Sigmoid colon (tissue), 7 donors: ENCODE data around the gene FAM83E. TPM values are rescaled to one million over a fixed set of nuclear protein-coding genes. Genes with fewer than 3 reads are reported as not detected.

Experiments used
- DNase-seq: peaks from one replicate; pipeline ENCODE4 v3.0.0-alpha.2; 2019
- H3K27ac ChIP-seq, 4 donors: fragments of 200-600 bp; sonication (generic); one replicate each; pipeline ENCODE4 v1.5.1; 2016 to 2019; ENCODE audit warnings: mild to moderate bottlenecking in 1 of 4
- H3K27me3 ChIP-seq, 3 donors: fragments of 200-600 bp; sonication (generic); one replicate each; pipeline ENCODE4 v1.5.1; 2019; ENCODE audit warnings: mild to moderate bottlenecking in 1 of 3
- H3K36me3 ChIP-seq, 4 donors: fragments of 200-600 bp; sonication (generic); one replicate each; pipeline ENCODE4 v1.5.1; 2016 to 2019
- H3K4me1 ChIP-seq, 4 donors: fragments of 200-600 bp; sonication (generic); one replicate each; pipeline ENCODE4 v1.5.1; 2017 to 2019
- H3K4me3 ChIP-seq, 4 donors: fragments of 200-600 bp; sonication (generic); one replicate each; pipeline ENCODE4 v1.5.1; 2017 to 2019; ENCODE audit warnings: mild to moderate bottlenecking in 2 of 4, moderate library complexity in 1 of 4
- H3K9me3 ChIP-seq, 4 donors: fragments of 200-600 bp in 3 of 4; sonication (generic) in 3 of 4; one replicate each; pipeline versions ENCODE4 v1.5.1 to v1.6.1; 2013 to 2019
- CTCF ChIP-seq, 4 experiments: fragments of 450-650 bp in 3 of 4; fragments of 200-600 bp in 1 of 4; IDR thresholded peaks; one replicate each; pipeline ENCODE4 v1.5.1; 2016 to 2019; ENCODE audit warnings: antibody characterized with exemption in 4 of 4, mild to moderate bottlenecking in 3 of 4, moderate library complexity in 2 of 4
- EP300 ChIP-seq, 4 donors: sonication (generic); formaldehyde crosslinking; IDR thresholded peaks; one replicate each; pipeline ENCODE4 v1.6.1; 2017; ENCODE audit warnings: antibody characterized with exemption in 4 of 4
- POLR2A ChIP-seq, 2 donors: fragments of 450-650 bp; IDR thresholded peaks; one replicate each; pipeline ENCODE4 v1.6.1; 2016; ENCODE audit warnings: antibody characterized with exemption in 2 of 2, mild to moderate bottlenecking in 2 of 2, moderate library complexity in 2 of 2
- POLR2AphosphoS5 ChIP-seq, 4 donors: sonication (generic); formaldehyde crosslinking; IDR thresholded peaks; one replicate each; pipeline ENCODE4 v1.6.1; 2017; ENCODE audit warnings: antibody characterized with exemption in 4 of 4
- WGBS, 2 donors: extraction: QIAGEN DNeasy Blood & Tissue Kit; methylation state at CpG; one replicate each; pipeline ENCODE4 v1.1.7; 2013; 5-methylcytosine and 5-hydroxymethylcytosine counted together
- intact Hi-C: fragments of 100-400 bp; cut with DNase I; formaldehyde crosslinking; loops from one replicate; pipeline ENCODE4 v1.15.1; 2023
- polyA plus RNA-seq, 3 donors: library from polyadenylated mRNA; stranded (reverse); fragments of 200-250 nt; gene quantifications; one replicate each; pipeline ENCODE4 v1.2.3, GENCODE V29; 2013
- total RNA-seq, 4 donors: library from RNA; depleted of rRNA; stranded (reverse); fragments of >200 nt; gene quantifications; one replicate each; pipeline ENCODE4 v1.1.0, GENCODE V29; 2016
- donor health status: healthy with polysubstance abuse.
- donor health status: Bipolar disorder and iron deficiency.
- donor health status: healthy.

Gene FAM83E
- total and polyA plus RNA-seq, 7 donors = 109 to 168 (median 125) TPM; not detected in 4

DNA sequence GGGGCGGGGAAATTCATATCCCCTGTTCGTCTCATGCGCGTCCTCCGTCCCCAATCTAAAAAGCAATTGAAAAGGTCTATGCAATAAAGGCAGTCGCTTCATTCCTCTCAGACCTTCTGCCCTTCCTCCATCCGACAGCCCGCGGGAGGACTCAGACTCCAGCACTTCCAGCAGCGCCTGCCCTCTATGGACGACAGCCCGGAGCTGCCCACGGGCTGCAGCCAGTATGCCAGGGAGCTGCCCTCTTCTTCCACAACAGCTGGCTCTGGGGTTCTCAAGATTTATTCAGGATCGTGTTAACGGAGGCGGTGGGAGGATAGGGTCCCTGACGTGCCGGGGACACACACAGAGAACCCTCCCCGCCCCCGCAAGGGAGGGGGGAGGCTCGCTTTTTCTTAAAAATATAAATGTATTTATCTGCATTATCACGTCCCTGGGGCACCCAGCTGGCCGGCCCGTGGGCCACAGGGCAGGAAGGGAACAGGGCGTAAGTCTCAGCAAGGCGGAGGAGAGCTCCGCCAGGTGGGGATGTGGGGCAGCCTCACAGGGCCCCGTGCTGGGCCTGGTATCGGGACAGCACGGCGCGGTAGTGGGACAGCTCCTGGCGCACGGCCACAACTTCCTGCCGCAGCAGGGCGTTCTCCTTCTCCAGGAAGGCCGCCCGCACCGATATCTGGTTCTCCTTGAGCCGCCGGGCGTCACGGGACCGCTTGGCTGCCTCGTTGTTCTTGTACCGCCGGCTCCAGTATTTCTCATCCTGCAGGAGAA lies 15.6 kb upstream of the FAM83E start:
- Histone ChIP-seq H3K4me1 (peaks cover 0 to 66% (median 55%) of the 10 kb centered on the region in 4 donors), H3K27ac (peak overlapping the region; percentile 84 to 99 (median 92)), H3K27me3 (no peaks in the 10 kb centered on the region), H3K36me3 (peaks cover 0 to 39% (median 4%) of the 10 kb centered on the region in 4 donors), H3K9me3 (no peaks in the 10 kb centered on the region), H3K4me3 (peak overlapping the region in 2 of 4 donors; percentile 18 to 25)
- intact Hi-C loops = loop anchor here (5.0 to 10.0 kb wide), 3 partner anchors 334 to 1187 kb away; partner anchors contain the start of genes FLT3LG, FTL and MED25
- WGBS, 2 donors = 19 to 47% methylated on average over 47 of the region's 47 CpGs
- TF ChIP-seq POLR2AphosphoS5 (IDR thresholded peaks at IDR 0.05) (peak in 1 of 4 donors; percentile 57), CTCF (IDR thresholded peaks at IDR 0.05) (peak in 1 of 4 experiments; percentile 10), EP300 (IDR thresholded peaks at IDR 0.05) (peak in 1 of 4 donors; percentile 16), POLR2A (IDR thresholded peaks at IDR 0.05) (peak in 1 of 2 donors; percentile 2)
- DNase-seq = peak; percentile 91

- Histone ChIP-seq H3K27ac (peak overlapping the region; percentile 84 to 99 (median 92)), H3K4me3 (peak overlapping the region in 1 of 4 donors; percentile 25), H3K27me3 (no peaks in the 10 kb centered on the region), H3K36me3 (peaks cover 0 to 39% (median 4%) of the 10 kb centered on the region in 4 donors), H3K9me3 (no peaks in the 10 kb centered on the region), H3K4me1 (peaks cover 0 to 68% (median 55%) of the 10 kb centered on the region in 4 donors)
- peak; percentile 87 for DNase-seq
- 34 to 65% methylated on average over 48 of the region's 48 CpGs for WGBS, 2 donors
- peak in 1 of 2 donors; percentile 11 for TF ChIP-seq POLR2A (IDR thresholded peaks at IDR 0.05)
- TF ChIP-seq POLR2AphosphoS5 (IDR thresholded peaks at IDR 0.05) = peak in 2 of 4 donors; percentile 23 to 37
- TF ChIP-seq CTCF (IDR thresholded peaks at IDR 0.05) = no peak
- intact Hi-C loops = loop anchor here (5.0 to 10.0 kb wide), 4 partner anchors 335 to 1355 kb away; partner anchors contain the start of genes FLT3LG, FTL, INAFM1 and MED25
Observed at GRCh38 chr19:48629599-48630295, 14.9 kb upstream of the FAM83E start.

DNA sequence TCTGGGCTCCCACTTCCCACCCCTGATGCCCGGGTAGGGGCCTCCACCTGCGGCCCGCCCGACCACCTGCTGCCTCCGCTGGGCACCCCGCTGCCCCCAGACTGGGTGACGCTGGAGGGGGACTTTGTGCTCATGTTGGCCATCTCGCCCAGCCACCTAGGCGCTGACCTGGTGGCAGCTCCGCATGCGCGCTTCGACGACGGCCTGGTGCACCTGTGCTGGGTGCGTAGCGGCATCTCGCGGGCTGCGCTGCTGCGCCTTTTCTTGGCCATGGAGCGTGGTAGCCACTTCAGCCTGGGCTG lies 14.4 kb upstream of the FAM83E start:
- H3K4me1 ChIP-seq = peaks cover 0 to 68% (median 56%) of the 10 kb centered on the region in 4 donors
- H3K9me3 ChIP-seq = no peaks in the 10 kb centered on the region
- H3K27me3 ChIP-seq = no peaks in the 10 kb centered on the region
- H3K27ac ChIP-seq = peak overlapping the region; percentile 84 to 99 (median 92)
- intact Hi-C loops = loop anchor here (10.0 kb wide), 1 partner anchor 1354 kb away; the partner anchor contains the start of gene INAFM1
- H3K36me3 ChIP-seq = peaks cover 0 to 39% (median 4%) of the 10 kb centered on the region in 4 donors
- H3K4me3 ChIP-seq = no peak overlapping the region
- no peak for TF ChIP-seq CTCF (IDR thresholded peaks at IDR 0.05)
- DNase-seq = peak; percentile 72
- 94 to 95% methylated on average over 22 of the region's 22 CpGs for WGBS, 2 donors

- intact Hi-C loops = loop anchor here (10.0 kb wide), 1 partner anchor 1354 kb away; the partner anchor contains the start of gene INAFM1
- 79 to 88% methylated on average over 34 of the region's 34 CpGs for WGBS, 2 donors
- H3K27me3 ChIP-seq = no peaks in the 10 kb centered on the region
- H3K4me1 ChIP-seq = peaks cover 0 to 64% (median 53%) of the 10 kb centered on the region in 4 donors
- H3K9me3 ChIP-seq = no peaks in the 10 kb centered on the region
- no peak overlapping the region for H3K4me3 ChIP-seq
- peak overlapping the region; percentile 56 to 99 (median 92) for H3K27ac ChIP-seq
- TF ChIP-seq POLR2A (IDR thresholded peaks at IDR 0.05) = no peak
- TF ChIP-seq CTCF (IDR thresholded peaks at IDR 0.05) = no peak
- no peak for TF ChIP-seq POLR2AphosphoS5 (IDR thresholded peaks at IDR 0.05)
- TF ChIP-seq EP300 (IDR thresholded peaks at IDR 0.05) = no peak
- DNase-seq = peak; percentile 77
- H3K36me3 ChIP-seq = peaks cover 0 to 39% (median 4%) of the 10 kb centered on the region in 4 donors
Observed at GRCh38 chr19:48628486-48629296, 13.8 kb upstream of the FAM83E start.
